GM21381 (cell line): ENCODE measurements around the gene DNAJB6.

Experiments used
- ATAC-seq: cut with Tn5 transposase; IDR thresholded peaks from one replicate; pipeline ENCODE4 v1.9.1; 2021; ENCODE audit warnings: mild to moderate bottlenecking, moderate library complexity; ENCODE audit not compliant: unreplicated experiment

DNAJB6 gene

DNA sequence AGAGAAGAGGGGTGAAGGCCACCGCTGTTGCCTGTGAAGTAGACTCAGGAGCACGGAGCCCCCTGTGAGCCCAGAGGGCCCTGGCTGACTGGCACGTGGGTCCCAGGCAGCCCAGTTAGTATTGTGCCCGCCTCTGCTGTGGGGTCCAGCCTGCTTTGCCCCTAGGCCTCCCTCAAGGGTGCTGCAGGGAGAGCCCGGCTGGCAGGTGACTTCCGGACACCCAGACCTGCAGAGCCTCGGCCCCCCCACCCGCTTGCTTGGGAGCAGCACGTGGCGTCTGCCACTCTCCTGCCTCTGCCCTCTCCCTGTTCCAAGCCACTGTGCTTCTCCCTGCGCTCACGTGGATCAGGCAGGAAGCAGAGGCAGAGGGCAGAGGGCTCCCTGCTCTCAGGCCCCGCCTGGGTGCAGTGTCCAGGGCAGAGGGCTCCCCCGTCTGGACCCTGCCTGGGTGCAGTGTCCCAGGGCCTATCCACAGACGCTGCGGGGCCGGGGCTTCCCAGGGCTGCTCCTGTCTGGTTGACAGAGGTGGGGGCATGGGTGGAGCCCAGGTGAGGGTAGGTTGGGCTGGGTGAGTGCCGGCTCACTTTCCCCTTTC lies 88.4 kb downstream of the DNAJB6 start:
- ATAC-seq: no peak

DNA sequence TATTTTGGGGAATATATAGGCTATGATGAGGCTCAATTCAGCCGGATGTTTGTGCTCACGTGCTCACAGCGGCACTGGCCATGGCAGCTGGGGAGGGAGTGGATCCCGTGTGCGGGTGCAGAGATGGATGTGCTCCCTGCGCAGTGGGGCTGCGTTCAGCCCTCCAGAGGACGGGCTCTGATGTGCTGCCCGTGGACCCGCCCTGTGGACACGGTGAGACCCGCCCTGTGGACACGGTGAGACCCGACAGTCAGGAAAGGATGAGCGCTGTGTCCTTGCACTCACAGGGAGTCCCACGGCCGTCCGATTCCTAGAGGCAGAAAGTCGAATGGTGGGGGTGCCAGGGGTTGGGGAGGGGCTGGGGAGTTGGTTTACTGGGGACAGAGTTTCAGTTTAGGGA lies 89.0 kb downstream of the DNAJB6 start:
- ATAC-seq: no peak

GRCh38 chr7:157426463-157427301 lies 89.9 kb downstream of the DNAJB6 start:
- no peak for ATAC-seq

DNA sequence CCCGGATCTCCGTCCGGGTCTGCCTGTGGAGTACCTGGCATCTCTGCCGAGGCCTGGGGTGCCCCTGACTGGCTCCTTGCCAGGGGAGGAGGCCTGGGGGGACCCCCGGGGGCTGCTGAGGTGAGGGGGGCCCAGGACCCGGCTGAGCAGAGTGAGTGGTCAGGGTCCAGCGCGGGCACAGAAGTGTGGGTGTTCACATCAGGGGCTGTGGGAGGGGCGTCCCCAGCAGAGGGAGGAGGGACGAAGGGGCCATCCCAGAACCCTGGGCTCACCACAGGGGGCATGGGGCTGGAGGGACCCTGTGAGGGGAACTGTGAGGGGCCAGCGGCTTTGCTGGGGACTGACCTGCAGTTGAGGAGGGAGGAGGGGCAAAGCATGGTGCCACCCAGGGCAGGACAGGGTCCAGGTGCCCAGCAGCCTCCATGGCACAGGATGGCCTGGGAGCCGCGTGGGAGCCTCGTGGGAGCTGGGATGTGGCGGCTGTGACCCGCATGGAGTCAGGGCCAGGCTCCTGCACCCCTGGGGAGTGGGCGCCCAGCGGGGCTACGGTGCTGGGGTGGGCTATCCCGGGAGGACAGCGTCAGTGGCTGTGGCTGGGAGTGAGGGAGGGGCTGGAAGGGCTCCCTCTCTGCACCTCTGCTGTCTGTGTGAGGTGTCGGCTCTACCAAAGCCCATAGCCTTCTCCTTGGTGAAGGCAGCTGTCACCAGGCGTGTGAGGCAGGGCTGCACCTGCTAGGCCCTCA lies 91.2 kb downstream of the DNAJB6 start:
- ATAC-seq: no peak

- no peak for ATAC-seq
Observed at GRCh38 chr7:157428554-157428945, 91.7 kb downstream of the DNAJB6 start.

- no peak for ATAC-seq
Observed at GRCh38 chr7:157429001-157429679, 92.3 kb downstream of the DNAJB6 start.

GRCh38 chr7:157429680-157430224 lies 92.9 kb downstream of the DNAJB6 start:
- no peak for ATAC-seq

- ATAC-seq: no peak
Observed at GRCh38 chr7:157430721-157431120, 93.9 kb downstream of the DNAJB6 start.

- no peak for ATAC-seq
Observed at GRCh38 chr7:157431173-157431950, 94.6 kb downstream of the DNAJB6 start.

DNA sequence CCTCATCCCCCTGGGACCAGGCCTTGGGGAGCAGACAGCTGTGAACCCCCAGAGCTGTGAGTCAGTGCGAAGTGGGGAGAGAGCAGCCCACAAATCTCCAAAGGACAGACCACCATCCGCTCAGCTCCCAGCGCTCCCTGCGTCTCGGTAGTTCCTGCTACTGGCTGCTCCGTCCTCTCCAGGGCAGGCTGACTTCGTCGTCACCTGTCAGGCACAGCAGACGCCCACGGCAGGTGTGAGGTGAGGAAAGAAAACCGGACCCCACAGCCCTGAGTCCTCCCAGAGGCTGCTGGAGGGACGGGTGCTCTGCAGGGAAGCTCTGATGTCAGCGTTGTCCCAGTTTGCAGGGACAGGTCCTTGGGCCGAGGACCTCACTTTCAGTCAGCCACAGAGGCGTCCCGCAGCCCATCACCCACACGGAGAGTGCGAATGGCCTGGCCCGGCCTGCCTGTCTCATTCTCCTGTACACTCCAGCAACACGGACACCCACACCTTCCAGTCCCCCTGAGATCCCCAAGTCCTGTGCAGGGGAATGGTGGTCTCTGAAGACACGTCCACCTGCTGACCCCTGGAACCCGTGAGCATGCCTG lies 95.2 kb downstream of the DNAJB6 start:
- ATAC-seq: no peak

DNA sequence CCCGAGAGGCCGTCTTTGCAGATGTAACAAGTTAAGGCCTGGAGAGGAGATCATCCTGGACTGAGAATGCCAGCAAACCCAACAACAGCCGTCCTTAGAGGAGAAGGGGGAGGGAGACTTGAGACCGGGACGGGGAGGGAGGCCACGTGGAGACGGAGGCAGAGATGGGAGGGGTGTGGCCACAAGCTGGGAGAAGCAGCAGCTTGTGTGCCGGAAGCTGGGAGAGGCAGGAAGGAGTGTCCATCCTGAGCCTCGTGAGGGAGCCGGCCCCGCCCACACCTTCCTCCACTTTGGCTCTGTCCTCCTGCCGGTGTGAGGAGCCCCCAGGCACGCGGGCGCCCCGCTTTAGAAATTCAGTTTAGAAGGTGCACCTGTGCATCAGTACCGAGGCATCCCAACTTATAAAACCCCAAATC lies 95.7 kb downstream of the DNAJB6 start:
- ATAC-seq: no peak

GRCh38 chr7:157432957-157433576 lies 96.3 kb downstream of the DNAJB6 start:
- no peak for ATAC-seq

- ATAC-seq: no peak
Observed at GRCh38 chr7:157433628-157434027, 96.8 kb downstream of the DNAJB6 start.

- no peak for ATAC-seq
Observed at GRCh38 chr7:157434231-157434630, 97.4 kb downstream of the DNAJB6 start.

DNA sequence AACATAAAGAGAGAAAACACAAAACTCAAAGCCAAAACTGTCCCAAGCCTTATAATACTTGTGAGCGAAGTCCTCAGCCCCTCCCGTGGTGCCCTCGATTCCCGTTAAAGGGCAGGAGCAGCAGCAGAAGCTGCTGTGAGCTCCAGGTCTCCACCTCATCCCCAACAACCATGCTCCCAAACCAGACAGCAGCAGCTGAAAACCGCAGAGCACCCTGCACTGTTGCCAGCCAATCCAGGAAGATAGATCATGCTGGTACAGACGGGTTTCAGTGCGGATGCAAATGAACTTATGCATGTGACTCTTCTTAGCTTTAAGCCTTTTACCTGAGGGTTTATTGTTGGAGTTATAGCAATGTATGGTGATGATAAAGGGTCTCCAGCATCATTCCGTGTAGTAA lies 97.9 kb downstream of the DNAJB6 start:
- ATAC-seq: no peak

- no peak for ATAC-seq
Observed at GRCh38 chr7:157436076-157436475, 99.3 kb downstream of the DNAJB6 start.

GRCh38 chr7:157436763-157437480 lies 100.1 kb downstream of the DNAJB6 start:
- ATAC-seq: no peak

GRCh38 chr7:157437519-157438061 lies 100.8 kb downstream of the DNAJB6 start:
- no peak for ATAC-seq
